B cell (primary cell): ENCODE measurements around the gene RBP3. TPM values are rescaled to one million over a fixed set of nuclear protein-coding genes. Genes with fewer than 3 reads are reported as not detected.
A peak's percentile ranks its signal among the peaks of the same experiment; 100 is the strongest.

Experiments used
- ATAC-seq: fragments of 200-7000 bp; cut with Tn5 transposase; one replicate; pipeline ENCODE4 v1.10.0; 2021; ENCODE audit warnings: low read depth, mild to moderate bottlenecking, moderate number of reproducible peaks, moderate library complexity
- CTCF ChIA-PET: fragments of 350-600 bp; sonication (Branson Sonifier 250); formaldehyde crosslinking; loops from one replicate; lab custom pipeline; 2021; ENCODE audit warnings: antibody characterized with exemption, inconsistent platforms; lab: Charles Lee
- POLR2A ChIA-PET: fragments of 350-600 bp; sonication (Branson Sonifier 250); formaldehyde crosslinking; loops from one replicate; lab custom pipeline; 2021; ENCODE audit warnings: antibody characterized with exemption; lab: Charles Lee
- DNase-seq: peaks from one replicate; pipeline ENCODE4 v3.0.0; 2013
- H2AFZ ChIP-seq: 2 replicates; pipeline ENCODE4 v1.6.1; 2012; ENCODE audit warnings: mild to moderate bottlenecking, low read depth, low read length; ENCODE audit not compliant: insufficient read depth, poor library complexity, severe bottlenecking
- H3K27ac ChIP-seq, 2 donors: 1 replicate in 1 of 2; 2 replicates in 1 of 2; pipeline ENCODE4 v1.5.1; 2012 to 2013; ENCODE audit warnings: low read length in 2 of 2, mild to moderate bottlenecking in 2 of 2, moderate library complexity in 1 of 2
- H3K27me3 ChIP-seq, 4 experiments: fragments of 200-600 bp in 1 of 4; sonication (generic) in 1 of 4; replicated peaks in 1 of 4; 1 replicate in 2 of 4; 2 replicates in 2 of 4; pipeline versions ENCODE4 v1.6.1 to v1.7.0; 2013 to 2016; ENCODE audit warnings: low read length in 3 of 4, mild to moderate bottlenecking in 2 of 4, mixed read lengths in 1 of 4, moderate library complexity in 1 of 4; ENCODE audit not compliant: insufficient read depth in 4 of 4, control insufficient read depth in 3 of 4; ENCODE audit errors: control extremely low read depth in 1 of 4
- H3K36me3 ChIP-seq, 2 experiments: replicated peaks in 1 of 2; 1 replicate in 1 of 2; 2 replicates in 1 of 2; pipeline versions ENCODE4 v1.6.1 to v1.7.1; 2013; ENCODE audit warnings: low read length in 1 of 2; ENCODE audit not compliant: insufficient read depth in 2 of 2, control insufficient read depth in 1 of 2; ENCODE audit errors: control extremely low read depth in 1 of 2, extremely low read depth in 1 of 2
- H3K4me1 ChIP-seq, 2 donors: fragments of 200-600 bp in 1 of 2; sonication (generic) in 1 of 2; 1 replicate in 1 of 2; 2 replicates in 1 of 2; pipeline versions ENCODE4 v1.5.1 to v1.6.1; 2013 to 2017; ENCODE audit warnings: low read length in 2 of 2; ENCODE audit not compliant: control insufficient read depth in 2 of 2, insufficient read depth in 2 of 2
- H3K4me2 ChIP-seq: replicated peaks from 2 replicates; pipeline ENCODE3; 2012; ENCODE audit warnings: mild to moderate bottlenecking, low read depth, low read length; ENCODE audit not compliant: poor library complexity, severe bottlenecking
- H3K4me3 ChIP-seq, 5 experiments: fragments of 200-600 bp in 1 of 5; sonication (generic) in 1 of 5; 1 replicate in 3 of 5; 2 replicates in 2 of 5; pipeline versions ENCODE4 v1.5.1 to v1.7.0; 2011 to 2016; ENCODE audit warnings: low read length in 4 of 5, mild to moderate bottlenecking in 4 of 5, low read depth in 2 of 5, control low read depth in 1 of 5, moderate library complexity in 1 of 5; ENCODE audit not compliant: insufficient read depth in 1 of 5; ENCODE audit errors: control extremely low read depth in 1 of 5, extremely low read depth in 1 of 5
- H3K79me2 ChIP-seq: fragments of 200-600 bp; sonication (generic); one replicate; pipeline ENCODE4 v1.6.0; 2016; ENCODE audit warnings: low read length; ENCODE audit not compliant: control insufficient read depth, insufficient read depth
- H3K9ac ChIP-seq: fragments of 200-600 bp; sonication (generic); 2 replicates; pipeline ENCODE4 v1.6.1; 2017; ENCODE audit warnings: mild to moderate bottlenecking, low read length, moderate library complexity
- H3K9me3 ChIP-seq, 3 donors: one replicate each; pipeline versions ENCODE4 v1.6.1 to v1.7.1; 2013; ENCODE audit warnings: low read length in 2 of 3; ENCODE audit not compliant: control insufficient read depth in 2 of 3, insufficient read depth in 1 of 3; ENCODE audit errors: control extremely low read depth in 1 of 3
- H4K20me1 ChIP-seq: 2 replicates; pipeline ENCODE4 v1.6.0; 2012; ENCODE audit warnings: mild to moderate bottlenecking, low read length; ENCODE audit not compliant: insufficient read depth, control insufficient read depth, poor library complexity, severe bottlenecking
- H3K27ac Mint-ChIP-seq: one replicate; pipeline ENCODE4 v1.8.0; 2021; ENCODE audit warnings: mixed read lengths
- H3K27me3 Mint-ChIP-seq: one replicate; pipeline ENCODE4 v1.8.0; 2021; ENCODE audit warnings: mixed read lengths
- H3K4me1 Mint-ChIP-seq: one replicate; pipeline ENCODE4 v1.8.0; 2021; ENCODE audit warnings: mixed read lengths
- H3K4me3 Mint-ChIP-seq: one replicate; pipeline ENCODE4 v1.8.0; 2021; ENCODE audit warnings: mixed read lengths
- H3K9me3 Mint-ChIP-seq: one replicate; pipeline ENCODE4 v1.8.0; 2022; ENCODE audit warnings: mixed read lengths; ENCODE audit not compliant: insufficient read depth
- EZH2 ChIP-seq: IDR thresholded peaks from 2 replicates; pipeline ENCODE4 v1.6.1; 2012; ENCODE audit warnings: borderline replicate concordance, low read depth, mild to moderate bottlenecking, moderate library complexity, low read length; ENCODE audit not compliant: insufficient read depth, poor library complexity, severe bottlenecking
- WGBS: methylation state at CpG from one replicate; pipeline ENCODE4 v1.1.5; 2013; ENCODE audit warnings: missing lambda C conversion rate; ENCODE audit not compliant: insufficient coverage; 5-methylcytosine and 5-hydroxymethylcytosine counted together
- intact Hi-C: fragments of 100-400 bp; cut with micrococcal nuclease; formaldehyde crosslinking; loops from one replicate; pipeline ENCODE4 v1.10.0; 2022
- polyA plus RNA-seq: library from polyadenylated mRNA; depleted of rRNA; stranded (reverse); fragments of >200 nt; gene quantifications from 2 replicates; pipeline ENCODE4 v1.2.3, GENCODE V29; 2012
- total RNA-seq, 2 donors: library from RNA; stranded (reverse); fragments of 120-200 nt in 1 of 2; gene quantifications; 1 replicate in 1 of 2; 2 replicates in 1 of 2; pipeline versions ENCODE4 v1.2.3 to v1.2.4, GENCODE V29; 2013 to 2022
- TF ChIP-seq, protein P1 (sequence below): fragments of 200-600 bp; IDR thresholded peaks from one replicate; pipeline ENCODE4 v1.8.0; 2022; ENCODE audit warnings: antibody characterized with exemption, mild to moderate bottlenecking

The RBP3 gene
- total and polyA plus RNA-seq, 2 donors (not counting 1 experiment from before 2014, with no cell fraction given) = not detected

DNA sequence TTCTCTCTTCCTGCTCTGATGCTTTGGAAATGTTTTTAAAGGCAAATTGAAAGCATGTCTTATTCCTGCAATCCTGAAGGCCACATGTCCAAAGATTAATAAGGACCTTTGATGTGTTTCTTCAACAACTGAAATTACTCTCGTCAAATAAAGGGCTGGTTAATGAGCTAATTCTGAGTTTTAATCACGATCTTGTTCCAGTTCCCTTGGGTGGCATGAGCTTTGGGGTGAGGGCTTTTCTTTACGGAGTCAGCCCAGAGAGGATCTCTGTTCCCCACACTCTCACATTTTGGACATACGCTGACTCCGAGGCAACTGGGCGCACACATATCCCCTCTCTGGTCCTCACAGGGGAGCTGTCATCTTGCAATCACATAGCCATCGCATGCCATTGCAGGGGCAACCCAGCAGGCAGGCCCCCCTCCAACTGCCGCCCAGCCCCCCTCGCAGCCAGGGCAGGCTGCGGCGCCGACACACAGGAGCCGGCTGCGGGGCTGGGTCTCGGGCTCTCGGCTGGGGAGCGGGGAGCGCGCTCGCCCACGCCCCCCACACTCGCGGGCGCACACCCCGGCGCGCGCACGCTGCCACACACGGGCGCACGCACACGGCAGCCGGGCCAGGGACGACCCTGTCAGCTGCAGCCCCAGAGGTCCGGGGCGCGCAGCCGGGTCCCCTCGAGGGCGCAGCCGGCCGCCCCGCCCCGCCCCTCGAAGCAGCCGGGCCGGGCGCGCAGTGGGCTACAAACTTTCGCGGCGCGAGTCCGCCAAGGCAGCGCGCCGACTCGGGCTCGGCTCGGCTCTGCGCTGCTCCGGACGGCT lies 48.3 kb upstream of the RBP3 start, which contains the start of gene GDF10:
TSS of gene GDF10 (plus strand) at position 587 of the 818 bp plus-strand sequence. CDS start 455 bp downstream, outside the sequence.
- Histone ChIP-seq H3K36me3 (no peaks in the 10 kb centered on the region), H3K4me1 (peaks cover 0 to 6% of the 10 kb centered on the region in 2 donors), H3K4me3 (no peak within 1 kb of the TSS), H3K27ac (no peak within 1 kb of the TSS), H3K9me3 (no peaks in the 10 kb centered on the region), H3K9ac (no peak within 1 kb of the TSS), H3K4me2 (peak within 1 kb of the TSS; percentile 28), H3K79me2 (no peaks in the 10 kb centered on the region), H4K20me1 (no peaks in the 10 kb centered on the region), H2AFZ (no peak within 1 kb of the TSS), H3K27me3 (peaks cover 0 to 25% (median 9%) of the 10 kb centered on the region in 4 experiments)
- ChIA-PET CTCF (interaction anchor here (1.3 kb wide), 1 partner anchor 12 kb away, joined by 5 read pairs; no protein-coding TSS in a partner anchor), POLR2A (no interaction called here)
- DNase-seq (no peak), ATAC-seq (no peak)
- Mint-ChIP-seq H3K9me3 (no peaks in the 10 kb centered on the region), H3K4me3 (no peak within 1 kb of the TSS), H3K27me3 (peaks cover 61% of the 10 kb centered on the region), H3K27ac (no peak within 1 kb of the TSS), H3K4me1 (peaks cover 3% of the 10 kb centered on the region)
- intact Hi-C loops = no loop called here
- 8% methylated on average over 62 of the region's 64 CpGs for WGBS
- TF ChIP-seq, protein P1, sequence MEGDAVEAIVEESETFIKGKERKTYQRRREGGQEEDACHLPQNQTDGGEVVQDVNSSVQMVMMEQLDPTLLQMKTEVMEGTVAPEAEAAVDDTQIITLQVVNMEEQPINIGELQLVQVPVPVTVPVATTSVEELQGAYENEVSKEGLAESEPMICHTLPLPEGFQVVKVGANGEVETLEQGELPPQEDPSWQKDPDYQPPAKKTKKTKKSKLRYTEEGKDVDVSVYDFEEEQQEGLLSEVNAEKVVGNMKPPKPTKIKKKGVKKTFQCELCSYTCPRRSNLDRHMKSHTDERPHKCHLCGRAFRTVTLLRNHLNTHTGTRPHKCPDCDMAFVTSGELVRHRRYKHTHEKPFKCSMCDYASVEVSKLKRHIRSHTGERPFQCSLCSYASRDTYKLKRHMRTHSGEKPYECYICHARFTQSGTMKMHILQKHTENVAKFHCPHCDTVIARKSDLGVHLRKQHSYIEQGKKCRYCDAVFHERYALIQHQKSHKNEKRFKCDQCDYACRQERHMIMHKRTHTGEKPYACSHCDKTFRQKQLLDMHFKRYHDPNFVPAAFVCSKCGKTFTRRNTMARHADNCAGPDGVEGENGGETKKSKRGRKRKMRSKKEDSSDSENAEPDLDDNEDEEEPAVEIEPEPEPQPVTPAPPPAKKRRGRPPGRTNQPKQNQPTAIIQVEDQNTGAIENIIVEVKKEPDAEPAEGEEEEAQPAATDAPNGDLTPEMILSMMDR = no peak
- TF ChIP-seq EZH2 = no peak

DNA sequence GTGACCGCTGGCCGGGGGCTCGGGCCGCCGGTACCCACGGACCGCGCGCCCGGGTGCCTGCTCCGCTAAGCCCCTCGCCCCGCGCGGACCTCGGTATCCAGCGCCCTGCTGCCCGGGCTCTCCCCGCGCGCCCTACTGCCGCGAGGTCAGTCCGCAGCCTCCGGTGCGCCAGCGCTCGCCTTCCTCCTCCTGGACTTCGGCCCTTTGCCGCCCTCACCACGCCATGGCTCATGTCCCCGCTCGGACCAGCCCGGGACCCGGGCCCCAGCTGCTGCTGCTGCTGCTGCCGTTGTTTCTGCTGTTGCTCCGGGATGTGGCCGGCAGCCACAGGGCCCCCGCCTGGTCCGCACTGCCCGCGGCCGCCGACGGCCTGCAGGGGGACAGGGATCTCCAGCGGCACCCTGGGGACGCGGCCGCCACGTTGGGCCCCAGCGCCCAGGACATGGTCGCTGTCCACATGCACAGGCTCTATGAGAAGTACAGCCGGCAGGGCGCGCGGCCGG lies 47.7 kb upstream of the RBP3 start:
- H3K79me2 ChIP-seq = no peaks in the 10 kb centered on the region
- TF ChIP-seq EZH2 = no peak
- TF ChIP-seq, protein P1 = no peak
- H3K4me1 Mint-ChIP-seq = peaks cover 3% of the 10 kb centered on the region
- H3K27ac Mint-ChIP-seq = no peak overlapping the region
- no peaks in the 10 kb centered on the region for H3K36me3 ChIP-seq
- intact Hi-C loops = no loop called here
- no peak overlapping the region for H3K4me3 ChIP-seq
- no peaks in the 10 kb centered on the region for H3K9me3 ChIP-seq
- ATAC-seq (no peak), DNase-seq (no peak)
- H3K27me3 ChIP-seq = peaks cover 0 to 24% (median 9%) of the 10 kb centered on the region in 4 experiments
- CTCF ChIA-PET = no interaction called here
- POLR2A ChIA-PET = no interaction called here
- H3K27ac ChIP-seq = no peak overlapping the region
- no peak overlapping the region for H3K9ac ChIP-seq
- H3K4me3 Mint-ChIP-seq = no peak overlapping the region
- H3K9me3 Mint-ChIP-seq = no peaks in the 10 kb centered on the region
- peak overlapping the region; percentile 28 for H3K4me2 ChIP-seq
- H3K27me3 Mint-ChIP-seq = peaks cover 56% of the 10 kb centered on the region
- no peak overlapping the region for H2AFZ ChIP-seq
- H3K4me1 ChIP-seq = peaks cover 0 to 6% of the 10 kb centered on the region in 2 donors
- WGBS = 8% methylated on average over 57 of the region's 57 CpGs
- H4K20me1 ChIP-seq = no peaks in the 10 kb centered on the region
